Measurements from ENCODE around the gene NDP.

NDP gene

DNA sequence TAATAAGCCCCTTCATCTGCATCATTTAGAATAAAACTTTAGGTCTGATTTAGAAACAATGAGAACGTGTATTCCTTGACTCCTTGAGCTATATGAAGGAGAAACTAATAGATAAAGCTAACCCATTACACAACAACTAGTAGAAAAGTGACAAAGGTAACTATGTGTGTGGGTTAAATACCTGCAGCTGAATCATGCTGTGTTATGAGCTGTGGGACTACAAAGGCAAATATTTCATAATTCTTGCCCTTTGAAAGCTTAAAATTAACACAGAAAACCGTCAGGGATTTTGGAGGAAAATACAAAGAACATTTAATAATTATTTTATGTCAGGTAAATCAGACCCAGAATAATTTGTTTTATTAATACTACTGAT lies 898 bp upstream of the NDP start:
- no peak overlapping the region for H3K4me3 ChIP-seq (ENCODE audit: insufficient read depth, low read length, poor library complexity, severe bottlenecking)
- H3K4me2 ChIP-seq (ENCODE audit: low read depth, low read length, poor library complexity, severe bottlenecking) = no peak overlapping the region

DNA sequence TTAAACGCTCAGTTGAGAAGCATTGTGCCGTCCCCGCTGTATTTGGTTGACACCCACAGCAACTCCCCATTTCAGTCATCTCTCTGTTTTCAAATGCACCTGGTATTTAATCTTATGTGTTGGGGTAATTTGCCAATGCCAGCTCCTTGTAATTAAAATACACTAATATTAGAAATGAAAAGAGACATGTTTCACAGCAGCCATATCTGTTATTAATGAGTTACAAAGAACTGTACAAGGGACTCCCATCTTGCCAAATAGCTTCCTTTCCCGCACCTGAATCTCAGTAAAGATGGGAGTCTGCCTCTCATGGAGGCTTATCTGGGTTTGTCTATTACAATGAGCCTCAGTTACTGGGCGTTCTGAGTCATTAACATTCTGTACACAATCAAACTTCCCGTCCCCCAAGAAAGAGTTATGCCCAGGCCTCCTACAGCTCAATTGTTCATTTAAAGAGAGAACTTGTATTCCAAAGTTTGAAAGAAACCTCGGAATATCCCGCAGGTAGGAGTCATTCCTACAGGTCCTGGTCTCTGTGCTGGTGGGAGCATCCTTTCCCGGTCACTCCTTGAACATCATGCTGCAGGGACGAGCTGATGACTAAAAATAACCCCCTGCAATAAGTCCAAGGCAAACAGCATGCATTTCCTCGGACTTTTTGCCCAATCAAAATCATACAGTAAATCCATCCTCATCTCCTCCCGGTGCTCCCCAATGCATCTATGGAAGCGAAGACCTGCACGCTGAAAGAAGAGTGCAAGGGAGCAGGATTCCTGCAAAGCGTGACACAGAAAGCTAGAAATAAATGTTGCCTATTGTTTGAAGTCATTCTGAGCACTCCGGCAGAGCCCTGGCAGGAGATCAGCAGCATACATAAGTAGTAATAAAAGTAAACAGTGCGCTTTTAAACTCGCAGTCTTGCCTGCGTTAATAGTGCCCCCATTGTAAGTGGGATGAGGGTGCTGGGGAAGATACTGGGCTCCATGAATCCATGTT lies 926 bp downstream of the NDP start:
- H3K9me3 ChIP-seq (ENCODE audit: insufficient read depth, low read length) = no peaks in the 10 kb centered on the region
- H3K4me3 ChIP-seq (ENCODE audit: insufficient read depth, low read length, poor library complexity, severe bottlenecking) = no peak overlapping the region
- no peaks in the 10 kb centered on the region for H3F3A ChIP-seq (ENCODE audit: insufficient read depth)
- no peaks in the 10 kb centered on the region for H3K36me3 ChIP-seq (ENCODE audit: low read length)
- TF ChIP-seq EZH2phosphoT487 (conservative IDR thresholded peaks at IDR 0.05; ENCODE audit: low read length) = no peak
- TF ChIP-seq, protein P1, sequence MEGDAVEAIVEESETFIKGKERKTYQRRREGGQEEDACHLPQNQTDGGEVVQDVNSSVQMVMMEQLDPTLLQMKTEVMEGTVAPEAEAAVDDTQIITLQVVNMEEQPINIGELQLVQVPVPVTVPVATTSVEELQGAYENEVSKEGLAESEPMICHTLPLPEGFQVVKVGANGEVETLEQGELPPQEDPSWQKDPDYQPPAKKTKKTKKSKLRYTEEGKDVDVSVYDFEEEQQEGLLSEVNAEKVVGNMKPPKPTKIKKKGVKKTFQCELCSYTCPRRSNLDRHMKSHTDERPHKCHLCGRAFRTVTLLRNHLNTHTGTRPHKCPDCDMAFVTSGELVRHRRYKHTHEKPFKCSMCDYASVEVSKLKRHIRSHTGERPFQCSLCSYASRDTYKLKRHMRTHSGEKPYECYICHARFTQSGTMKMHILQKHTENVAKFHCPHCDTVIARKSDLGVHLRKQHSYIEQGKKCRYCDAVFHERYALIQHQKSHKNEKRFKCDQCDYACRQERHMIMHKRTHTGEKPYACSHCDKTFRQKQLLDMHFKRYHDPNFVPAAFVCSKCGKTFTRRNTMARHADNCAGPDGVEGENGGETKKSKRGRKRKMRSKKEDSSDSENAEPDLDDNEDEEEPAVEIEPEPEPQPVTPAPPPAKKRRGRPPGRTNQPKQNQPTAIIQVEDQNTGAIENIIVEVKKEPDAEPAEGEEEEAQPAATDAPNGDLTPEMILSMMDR (IDR thresholded peaks at IDR 0.05; ENCODE audit: insufficient read depth, low read length, poor library complexity, severe bottlenecking) = no peak
- H3K9me2 ChIP-seq (replicated peaks; ENCODE audit: insufficient read depth, low read length) = no peaks in the 10 kb centered on the region
- H3K27ac ChIP-seq (ENCODE audit: low read depth, low read length) = no peak overlapping the region
- no peak overlapping the region for H3K4me2 ChIP-seq (ENCODE audit: low read depth, low read length, poor library complexity, severe bottlenecking)
- H2AFZ ChIP-seq (ENCODE audit: low read depth, low read length, severe bottlenecking) = no peak overlapping the region
- no peak overlapping the region for H3K9ac ChIP-seq (ENCODE audit: low read length)
- H3K79me2 ChIP-seq (ENCODE audit: insufficient read depth, low read length) = no peaks in the 10 kb centered on the region
- no peaks in the 10 kb centered on the region for H4K20me1 ChIP-seq (ENCODE audit: low read depth, low read length)
- H3K27me3 ChIP-seq (ENCODE audit: low read length) = no peaks in the 10 kb centered on the region

More for the DNA sequence above, 898 bp upstream of the NDP start:
- no peaks in the 10 kb centered on the region for H3K9me3 ChIP-seq (ENCODE audit: insufficient read depth, low read length)
- H3K36me3 ChIP-seq (ENCODE audit: low read length) = no peaks in the 10 kb centered on the region
- no peaks in the 10 kb centered on the region for H4K20me1 ChIP-seq (ENCODE audit: low read depth, low read length)
- no peaks in the 10 kb centered on the region for H3F3A ChIP-seq (ENCODE audit: insufficient read depth)
- no peaks in the 10 kb centered on the region for H3K79me2 ChIP-seq (ENCODE audit: insufficient read depth, low read length)
- H3K9ac ChIP-seq (ENCODE audit: low read length) = no peak overlapping the region
- no peak overlapping the region for H2AFZ ChIP-seq (ENCODE audit: low read depth, low read length, severe bottlenecking)
- no peak for TF ChIP-seq EZH2phosphoT487 (conservative IDR thresholded peaks at IDR 0.05; ENCODE audit: low read length)
- TF ChIP-seq, protein P1 (IDR thresholded peaks at IDR 0.05; ENCODE audit: insufficient read depth, low read length, poor library complexity, severe bottlenecking) = no peak
- no peaks in the 10 kb centered on the region for H3K27me3 ChIP-seq (ENCODE audit: low read length)
- H3K27ac ChIP-seq (ENCODE audit: low read depth, low read length) = no peak overlapping the region
- H3K9me2 ChIP-seq (replicated peaks; ENCODE audit: insufficient read depth, low read length) = no peaks in the 10 kb centered on the region

DNA sequence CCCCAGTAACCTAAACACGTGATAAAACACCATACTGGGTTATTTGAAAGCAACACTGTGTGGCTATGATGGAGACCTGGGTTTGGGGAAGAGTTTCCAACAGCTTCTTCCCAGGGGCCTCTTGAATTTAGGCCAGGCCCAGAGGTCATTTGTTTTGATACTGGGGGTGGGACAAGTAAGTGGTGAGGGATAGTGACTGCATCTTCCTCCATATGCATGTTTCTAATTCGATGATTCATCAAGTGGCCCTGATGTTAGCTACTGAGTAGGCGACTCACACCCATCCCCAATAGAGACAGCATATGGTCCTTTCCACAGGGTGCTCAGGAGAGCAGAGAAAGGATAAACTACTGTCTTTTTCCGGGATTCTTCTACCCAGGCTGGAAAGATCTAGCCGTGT lies 2.7 kb downstream of the NDP start:
- H3F3A ChIP-seq (ENCODE audit: insufficient read depth) = no peaks in the 10 kb centered on the region
- H3K9me2 ChIP-seq (replicated peaks; ENCODE audit: insufficient read depth, low read length) = no peaks in the 10 kb centered on the region
- H3K27me3 ChIP-seq (ENCODE audit: low read length) = no peaks in the 10 kb centered on the region
- H3K36me3 ChIP-seq (ENCODE audit: low read length) = no peaks in the 10 kb centered on the region
- no peak overlapping the region for H3K4me2 ChIP-seq (ENCODE audit: low read depth, low read length, poor library complexity, severe bottlenecking)
- no peak overlapping the region for H2AFZ ChIP-seq (ENCODE audit: low read depth, low read length, severe bottlenecking)
- H3K9ac ChIP-seq (ENCODE audit: low read length) = no peak overlapping the region
- no peaks in the 10 kb centered on the region for H4K20me1 ChIP-seq (ENCODE audit: low read depth, low read length)
- no peak overlapping the region for H3K4me3 ChIP-seq (ENCODE audit: insufficient read depth, low read length, poor library complexity, severe bottlenecking)
- no peak overlapping the region for H3K27ac ChIP-seq (ENCODE audit: low read depth, low read length)
- no peaks in the 10 kb centered on the region for H3K79me2 ChIP-seq (ENCODE audit: insufficient read depth, low read length)
- TF ChIP-seq, protein P1 (IDR thresholded peaks at IDR 0.05; ENCODE audit: insufficient read depth, low read length, poor library complexity, severe bottlenecking) = no peak
- no peak for TF ChIP-seq EZH2phosphoT487 (conservative IDR thresholded peaks at IDR 0.05; ENCODE audit: low read length)
- no peaks in the 10 kb centered on the region for H3K9me3 ChIP-seq (ENCODE audit: insufficient read depth, low read length)
